Measurements from ENCODE around the gene ZNF311.
A peak's percentile ranks its signal among the peaks of the same experiment; 100 is the strongest.
"Not testable (repeated sequence)": the region's sequence is repeated elsewhere in the genome, so short reads cannot be mapped to it uniquely, and the experiment has no call there.

Gene ZNF311

DNA sequence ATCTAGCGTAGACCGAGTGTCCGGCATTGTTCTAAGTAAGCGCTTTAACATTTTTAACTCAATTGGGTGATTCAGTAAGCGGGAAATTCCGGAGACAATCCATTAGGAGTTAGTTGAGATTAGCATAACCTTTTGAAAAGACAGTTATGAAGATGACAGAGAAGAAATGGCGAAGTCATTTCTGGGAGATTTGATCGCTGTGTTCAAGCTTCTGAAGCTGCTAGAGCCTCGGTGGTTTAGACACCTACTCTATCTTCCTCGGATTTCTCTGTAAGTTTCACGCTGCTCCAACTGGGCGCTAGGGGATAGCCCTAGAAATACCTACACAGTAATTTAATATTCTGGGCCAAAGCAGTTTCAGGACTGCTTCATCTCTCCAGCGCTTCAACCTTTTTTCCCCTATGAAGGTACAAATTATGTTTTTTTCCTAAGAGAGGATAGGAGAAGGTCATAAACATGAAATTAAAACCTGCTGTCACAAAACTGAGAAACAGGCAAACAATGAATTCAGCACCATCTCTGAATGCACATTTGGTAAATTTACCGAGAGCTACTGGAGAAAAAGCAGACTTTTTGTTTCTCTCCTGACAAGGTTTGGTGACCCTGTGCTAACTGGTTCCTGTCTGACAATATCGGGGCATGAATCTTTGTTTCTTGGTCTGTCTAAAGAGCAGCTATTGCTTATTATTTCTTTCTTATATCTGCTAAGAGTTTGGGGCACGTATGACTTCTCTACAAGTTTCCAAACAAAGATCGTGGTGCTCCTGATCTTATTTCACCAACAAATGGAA, 22.4 kb downstream of the ZNF311 start:
- DNase-seq, result peak; percentile 44

DNA sequence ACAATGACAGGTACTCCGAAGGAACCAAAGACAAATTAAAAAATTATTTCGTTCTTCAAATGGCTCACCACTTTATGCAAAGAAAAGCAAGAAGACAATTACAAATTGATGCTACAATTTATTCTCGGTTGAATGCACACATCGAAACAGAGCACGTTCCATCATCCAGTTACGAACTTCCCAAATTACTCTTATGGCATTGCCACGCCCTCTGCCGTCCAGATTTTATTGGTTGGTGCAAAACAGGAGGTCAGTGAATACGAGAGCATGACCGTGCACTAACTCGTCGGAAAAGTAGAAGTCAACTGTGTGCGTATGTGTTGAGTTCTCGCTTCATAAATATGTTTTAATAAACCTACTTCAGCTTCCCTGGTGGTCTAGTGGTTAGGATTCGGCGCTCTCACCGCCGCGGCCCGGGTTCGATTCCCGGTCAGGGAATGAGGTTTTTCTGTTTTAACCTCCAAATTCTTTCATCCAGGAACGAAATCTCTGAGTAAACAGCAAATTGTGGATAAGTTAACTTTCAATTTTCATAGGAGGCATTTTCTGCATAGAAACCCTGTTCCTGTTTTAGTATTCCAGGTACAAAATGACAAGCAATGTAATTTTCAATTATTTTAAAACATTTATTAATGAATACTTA, 23.2 kb downstream of the ZNF311 start:
- peak; percentile 95 for DNase-seq

DNA sequence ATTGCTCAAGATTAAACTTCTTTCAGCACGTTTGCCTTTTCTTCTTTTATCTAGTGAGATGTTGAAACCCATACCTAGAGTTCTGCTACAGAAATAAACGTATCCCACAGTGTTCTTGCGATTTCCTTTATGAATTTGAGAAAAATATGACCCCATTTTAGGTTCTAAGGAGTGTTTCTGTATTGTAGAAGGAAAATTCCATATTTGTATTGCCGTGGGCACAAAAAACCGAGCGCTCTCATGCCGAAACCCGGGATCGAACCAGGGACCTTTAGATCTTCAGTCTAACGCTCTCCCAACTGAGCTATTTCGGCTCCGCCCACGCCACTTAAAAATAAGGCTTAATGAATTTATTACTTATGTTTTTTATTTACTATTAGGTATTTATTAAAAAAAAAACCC, 23.7 kb downstream of the ZNF311 start:
- peak; percentile 83 for DNase-seq

DNA sequence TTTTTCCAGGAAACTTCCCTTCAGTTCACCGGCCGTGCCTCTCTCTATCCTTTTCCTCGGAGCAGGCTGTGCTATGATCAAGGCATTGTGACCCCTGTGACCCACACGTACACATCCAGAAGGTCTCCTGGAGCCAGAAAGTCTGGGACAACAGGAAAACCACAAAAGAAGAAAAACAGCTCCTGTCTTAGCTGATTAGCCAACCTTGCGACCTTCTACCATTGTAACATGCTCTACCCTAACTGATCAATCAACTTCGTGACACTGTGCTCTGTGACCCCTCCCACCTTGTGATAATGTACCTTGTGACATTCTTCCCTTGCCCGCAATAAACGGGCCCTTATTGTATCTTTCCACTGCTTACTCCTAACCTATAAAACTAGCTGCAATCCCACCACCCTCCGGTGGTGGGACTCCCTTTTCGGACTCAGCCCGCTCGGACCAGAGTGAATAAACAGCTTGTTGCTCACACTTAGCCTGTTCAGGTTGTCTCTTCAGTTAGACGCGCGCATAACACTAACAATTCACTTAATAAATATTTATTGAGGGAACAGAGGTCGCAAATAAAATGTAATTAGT, 24.2 kb downstream of the ZNF311 start:
- DNase-seq, result peak; percentile 71

DNA sequence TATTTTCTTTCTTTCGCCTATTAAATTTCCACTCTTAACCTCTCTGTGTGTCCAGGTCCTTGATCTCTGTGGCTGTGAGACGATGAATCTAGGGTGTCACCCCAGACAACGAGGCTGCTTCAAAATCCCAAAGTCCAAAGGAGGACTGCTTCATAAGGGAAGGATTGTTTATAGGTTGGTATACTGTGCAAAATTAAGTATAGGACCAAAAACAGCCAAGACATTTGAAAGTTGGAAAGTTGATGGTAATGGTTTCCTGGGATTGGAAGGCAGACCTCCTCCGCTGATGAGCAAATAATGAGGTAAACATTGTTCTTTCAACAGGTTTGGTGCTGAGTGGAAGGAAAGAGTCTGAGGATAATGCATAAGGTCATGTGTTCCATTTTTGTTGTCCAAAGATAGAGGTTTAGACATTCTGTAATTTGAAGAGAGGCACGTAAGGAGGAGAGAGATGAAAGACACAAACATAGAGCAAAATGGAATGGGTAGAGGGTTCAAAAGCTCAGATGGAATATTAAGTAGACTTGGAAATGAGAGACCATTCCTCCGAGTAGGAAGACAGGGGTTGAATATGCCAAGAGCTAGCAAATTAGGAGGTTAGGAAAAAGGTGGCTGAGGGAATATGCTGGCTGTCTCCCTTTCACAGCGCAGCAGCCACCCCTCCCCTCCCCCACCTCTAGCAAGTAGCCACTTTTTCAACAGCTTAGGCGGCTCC, 24.8 kb downstream of the ZNF311 start:
- no peak for DNase-seq

DNA sequence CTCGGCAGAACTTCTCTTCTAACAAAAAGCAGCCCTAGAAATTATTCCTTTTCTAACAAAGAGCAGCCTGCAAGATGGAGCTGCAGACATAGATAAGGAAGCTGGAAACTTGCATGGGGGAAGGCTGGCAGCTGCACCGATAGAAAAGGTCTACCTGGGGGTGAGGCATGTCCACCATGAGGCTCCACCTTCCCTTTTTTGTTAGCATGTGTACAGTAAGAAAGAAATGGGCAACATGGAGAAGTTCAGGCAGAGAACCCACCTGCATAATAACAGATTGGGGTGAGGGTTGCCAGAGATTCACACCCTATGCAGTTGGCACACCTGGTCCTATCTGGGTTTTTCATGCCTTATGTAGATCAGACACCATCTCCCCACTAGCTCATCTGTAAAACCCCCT, 25.4 kb downstream of the ZNF311 start:
- no peak for DNase-seq

DNA sequence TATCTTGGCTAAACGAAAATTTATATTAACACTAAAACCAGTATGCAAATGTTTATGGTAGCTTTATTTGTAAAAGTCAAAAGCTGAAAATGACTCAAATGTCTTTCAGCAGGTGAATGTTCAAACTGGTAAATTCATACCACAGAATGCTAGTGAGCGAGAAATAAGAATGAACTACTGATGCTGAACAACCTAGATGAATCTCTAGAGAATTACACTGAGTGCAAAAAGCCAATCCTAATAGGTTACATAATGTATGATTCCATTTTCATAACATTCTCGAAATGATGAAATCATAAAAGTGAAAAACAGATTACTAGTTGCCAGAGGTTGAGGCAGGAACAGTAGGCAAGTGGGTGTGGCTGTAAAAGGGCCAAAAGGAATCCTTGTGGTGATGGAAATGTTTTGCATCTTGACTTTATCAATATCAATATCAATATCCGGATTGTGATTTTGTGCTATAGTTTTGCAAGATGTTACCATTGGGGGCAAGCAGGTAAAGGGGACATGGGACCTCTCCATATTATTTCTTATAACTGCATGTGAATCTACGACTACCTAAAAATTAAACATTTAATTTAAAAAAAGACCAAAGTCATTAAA, 26.1 kb downstream of the ZNF311 start:
- no peak for DNase-seq

DNA sequence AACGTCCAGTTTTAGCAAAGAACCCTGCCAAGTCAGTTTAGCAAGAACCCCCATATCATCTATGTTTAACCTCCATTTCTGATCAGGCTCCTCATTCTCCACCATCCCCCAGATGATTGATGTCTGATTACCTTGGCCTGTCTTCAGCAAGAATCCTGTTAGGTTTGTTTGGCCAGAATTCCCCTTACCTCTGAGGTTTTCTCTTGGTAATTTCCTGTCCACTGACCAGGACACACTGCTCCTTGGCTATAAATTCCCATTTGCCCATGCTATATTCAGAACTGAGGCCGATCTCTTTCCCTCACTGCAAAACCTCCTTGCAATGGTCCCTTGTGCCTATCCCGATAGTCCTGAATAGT, 27.0 kb downstream of the ZNF311 start:
- no peak for DNase-seq

DNA sequence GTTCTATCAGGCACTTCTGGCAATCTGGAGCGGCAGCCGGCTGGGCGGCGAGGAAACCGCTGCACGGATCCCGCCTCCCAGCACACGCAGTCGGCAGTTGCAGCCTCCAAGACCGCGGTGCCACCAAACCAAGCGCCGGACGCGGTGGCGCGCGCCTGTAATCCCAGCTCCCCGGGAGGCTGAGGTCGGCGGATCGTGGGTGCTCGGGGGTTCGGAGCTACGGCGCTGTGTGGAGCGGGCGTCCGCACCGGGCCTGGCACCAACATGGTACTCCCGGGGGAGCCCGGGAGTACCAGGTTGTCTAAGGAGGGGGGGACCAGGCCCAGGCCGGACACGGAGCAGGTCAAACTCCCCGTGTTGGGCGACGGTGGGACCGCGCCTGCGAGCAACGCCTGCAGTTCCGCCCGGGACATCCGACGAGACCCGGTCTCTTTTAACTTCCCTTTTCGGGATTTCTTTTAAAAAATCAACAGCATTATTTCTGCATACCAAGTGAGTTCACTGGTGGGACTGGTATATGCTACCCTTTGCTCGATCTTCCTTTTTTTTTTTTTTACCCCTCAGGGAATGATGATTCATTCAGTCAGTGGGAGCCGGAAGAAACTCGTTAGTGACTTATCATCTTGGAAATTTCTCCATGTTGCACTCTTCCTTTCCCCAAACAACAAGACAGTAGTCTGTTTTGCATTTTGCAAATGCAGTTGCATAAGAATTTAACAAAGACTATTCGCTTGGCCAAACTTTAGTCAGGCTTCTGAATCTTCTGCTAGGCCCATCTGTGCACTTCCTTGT, 27.6 kb downstream of the ZNF311 start:
- peak; percentile 73 for DNase-seq

DNA sequence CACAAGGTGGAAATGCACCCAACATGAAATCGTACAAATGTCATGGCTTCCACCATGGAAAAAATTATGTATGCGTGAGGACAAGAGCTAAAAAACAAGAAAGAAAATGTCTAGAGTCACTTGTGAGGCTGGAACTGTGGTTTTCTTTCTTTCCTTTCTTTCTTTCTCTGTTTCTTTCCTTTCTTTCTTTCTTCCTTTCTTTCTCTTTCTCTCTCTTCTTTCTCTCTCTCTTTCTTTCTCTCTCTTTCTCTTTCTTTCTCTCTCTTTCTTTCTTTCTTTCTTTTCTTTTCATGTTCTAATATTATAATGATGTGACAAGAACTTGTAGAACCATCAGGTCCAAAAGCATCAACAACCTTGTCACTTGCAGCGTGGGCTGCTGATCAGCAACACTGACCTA, 28.4 kb downstream of the ZNF311 start:
- no peak for DNase-seq

DNA sequence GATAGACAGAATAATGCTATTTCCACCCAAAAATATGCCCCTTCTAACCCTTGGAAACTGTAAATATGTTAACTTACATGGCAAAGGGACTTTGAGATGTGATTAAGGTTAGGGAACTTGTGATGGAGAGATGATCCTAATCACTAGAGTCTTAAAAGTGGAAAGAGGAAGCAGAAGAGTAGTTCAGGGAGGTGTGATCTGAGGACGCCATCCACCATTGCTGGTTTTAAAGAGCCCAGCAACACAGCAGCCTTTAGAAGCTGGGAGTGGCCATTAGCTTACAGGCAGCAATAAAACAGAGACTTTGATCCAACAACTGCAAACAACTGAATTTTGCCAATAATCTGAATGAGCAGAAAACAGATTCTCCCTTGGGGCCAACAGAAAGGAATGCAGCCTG, 30.6 kb downstream of the ZNF311 start:
- no peak for DNase-seq

DNA sequence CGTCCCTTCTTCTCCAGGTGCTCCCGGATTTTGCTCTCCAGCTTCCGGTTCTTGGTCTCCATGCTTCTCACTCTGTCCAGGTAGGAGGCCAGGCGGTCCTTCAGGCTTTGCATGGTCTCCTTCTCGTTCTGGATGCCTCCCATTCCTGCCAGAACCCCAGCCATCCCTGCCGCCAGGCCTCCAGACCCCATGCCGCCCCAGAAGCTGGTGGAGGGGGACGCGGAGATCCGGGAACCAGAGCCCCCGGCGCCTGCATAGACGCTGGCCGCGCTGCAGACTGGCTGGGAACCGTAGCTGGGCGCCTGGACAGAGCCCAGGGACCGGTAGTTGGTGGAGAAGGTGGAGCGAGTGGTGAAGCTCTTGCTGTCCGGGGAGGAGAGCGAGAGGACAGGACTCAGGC, 35.1 kb downstream of the ZNF311 start:
- not testable (repeated sequence) for DNase-seq

DNA sequence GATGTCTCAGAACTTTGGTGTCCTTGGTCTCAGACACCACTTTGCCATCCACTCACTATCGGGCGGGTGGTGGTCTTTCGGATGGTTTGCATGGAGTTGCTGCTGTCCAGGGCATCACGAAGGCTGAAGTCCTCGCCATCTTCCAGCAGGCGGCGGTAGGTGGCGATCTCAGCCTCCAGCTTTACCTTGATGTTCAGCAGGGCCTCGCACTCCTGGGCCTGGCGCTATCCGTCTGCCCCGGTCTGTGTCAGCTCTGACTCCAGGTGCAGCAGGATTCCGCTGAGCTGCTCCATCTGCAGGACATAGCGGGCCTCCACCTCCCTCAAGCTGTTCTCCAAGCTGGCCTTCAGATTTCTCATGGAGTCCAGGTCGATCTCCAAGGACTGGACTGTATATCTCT, 36.0 kb downstream of the ZNF311 start:
- DNase-seq, result no peak

DNA sequence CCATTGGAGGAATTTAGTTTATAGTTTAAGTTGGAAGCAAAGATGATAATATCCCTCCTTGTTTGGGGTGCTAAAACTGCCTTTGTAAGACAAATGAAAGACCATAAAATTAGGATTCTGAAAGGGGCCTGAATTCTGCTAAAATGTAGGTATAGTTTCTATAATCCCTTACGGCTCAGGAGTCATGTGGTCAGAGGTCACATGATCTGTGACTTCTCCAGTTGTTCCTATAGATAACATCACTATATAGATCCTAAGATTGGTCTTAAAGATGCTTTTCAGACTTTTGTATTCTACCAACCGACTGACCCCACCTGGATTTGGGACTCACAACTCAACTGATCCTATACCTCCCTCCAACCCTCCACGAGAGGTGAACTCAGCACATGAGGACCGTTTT, 36.6 kb downstream of the ZNF311 start:
- DNase-seq, result no peak

DNA sequence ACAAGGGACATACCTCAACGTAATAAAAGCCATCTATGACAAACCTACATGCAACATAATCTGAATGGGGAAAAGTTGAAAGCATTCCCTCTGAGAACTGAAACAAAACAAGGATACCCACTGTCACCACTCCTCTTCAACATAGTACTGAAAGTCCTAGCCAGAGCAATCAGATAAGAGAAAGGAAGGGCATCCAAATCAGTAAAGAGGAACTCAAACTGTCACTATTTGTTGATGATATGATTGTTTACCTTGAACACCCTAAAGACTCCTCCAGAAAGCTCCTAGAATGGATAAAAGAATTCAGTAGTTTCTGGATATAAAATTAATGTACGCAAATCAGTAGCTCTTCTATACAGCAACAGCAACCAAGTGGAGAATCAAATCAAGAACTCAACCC, 39.4 kb downstream of the ZNF311 start:
- DNase-seq, result no peak

DNA sequence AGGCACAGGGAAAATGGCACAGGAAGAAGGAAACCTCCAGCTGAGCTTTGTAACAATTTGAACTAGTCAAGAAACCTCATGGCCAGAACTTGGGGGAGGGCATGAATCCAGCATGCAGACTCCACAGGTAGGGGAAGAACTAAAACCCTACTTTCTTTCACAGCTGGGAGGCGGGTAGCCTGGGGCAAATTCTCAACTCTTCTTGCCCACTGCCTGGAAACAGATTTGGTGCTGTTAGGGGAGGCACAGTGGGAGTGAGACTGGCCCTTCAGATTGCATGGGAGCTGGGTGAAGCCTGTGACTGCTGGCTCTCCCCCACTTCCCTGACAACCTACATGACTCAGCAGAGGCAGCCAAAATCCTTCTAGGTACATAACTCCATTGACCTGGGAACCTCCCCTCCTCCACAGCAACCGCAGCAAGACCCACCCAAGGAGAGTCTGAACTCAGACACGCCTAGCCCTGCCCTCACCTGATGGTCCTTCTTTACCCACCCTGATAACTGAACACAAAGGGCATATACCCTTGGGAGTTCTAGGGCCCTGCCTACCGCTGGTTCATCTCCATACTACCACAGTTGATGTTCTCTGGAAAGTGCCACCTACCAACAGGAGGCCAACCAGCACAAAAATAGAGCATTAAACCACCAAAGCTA, 44.1 kb downstream of the ZNF311 start:
- no peak for DNase-seq

DNA sequence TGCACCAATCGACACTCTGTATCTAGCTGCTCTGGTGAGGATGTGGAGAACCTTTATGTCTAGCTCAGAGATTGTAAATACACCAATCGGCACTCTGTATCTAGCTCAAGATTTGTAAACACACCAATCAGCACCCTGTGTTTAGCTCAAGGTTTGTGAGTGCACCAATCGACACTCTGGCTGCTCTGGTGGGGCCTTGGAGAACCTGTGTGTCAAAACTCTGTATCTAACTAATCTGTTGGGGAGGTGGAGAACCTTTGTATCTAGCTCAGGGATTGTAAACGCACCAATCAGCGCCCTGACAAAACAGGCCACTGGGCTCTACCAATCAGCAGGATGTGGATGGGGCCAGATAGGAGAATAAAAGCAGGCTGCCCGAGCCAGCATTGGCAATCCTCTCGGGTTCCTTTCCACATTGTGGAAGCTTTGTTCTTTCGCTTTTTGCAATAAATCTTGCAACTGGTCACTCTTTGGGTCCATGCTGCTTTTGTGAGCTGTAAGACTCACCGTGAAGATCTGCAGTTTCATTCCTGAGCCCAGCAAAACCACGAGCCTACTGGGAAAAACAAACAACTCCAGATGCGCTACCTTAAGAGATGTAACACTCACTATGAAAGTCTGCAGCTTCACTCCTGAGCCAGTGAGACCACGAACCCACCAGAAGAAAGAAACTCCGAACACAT, 46.4 kb downstream of the ZNF311 start:
- not testable (repeated sequence) for DNase-seq

DNA sequence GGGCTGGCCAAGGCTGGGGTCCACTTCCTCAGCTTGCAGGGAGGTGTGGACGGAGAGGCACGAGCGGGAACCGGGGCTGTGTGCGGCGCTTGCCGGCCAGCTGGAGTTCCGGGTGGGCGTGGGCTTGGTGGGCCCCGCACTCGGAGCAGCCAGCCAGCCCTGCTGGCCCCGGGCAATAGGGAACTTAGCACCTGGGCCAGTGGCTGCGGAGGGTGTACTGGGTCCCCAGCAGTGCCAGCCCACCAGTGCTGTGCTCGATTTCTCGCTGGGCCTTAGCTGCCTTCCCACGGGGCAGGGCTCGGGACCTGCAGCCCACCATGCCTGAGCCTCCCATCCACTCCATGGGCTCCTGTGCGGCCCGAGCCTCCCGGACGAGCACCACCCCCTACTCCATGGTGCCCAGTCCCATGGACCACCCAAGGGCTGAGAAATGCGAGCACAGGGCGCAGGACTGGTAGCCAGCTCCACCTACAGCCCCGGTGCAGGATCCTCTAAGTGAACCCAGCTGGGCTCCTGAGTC, 47.3 kb downstream of the ZNF311 start:
- DNase-seq, result not testable (repeated sequence)

DNA sequence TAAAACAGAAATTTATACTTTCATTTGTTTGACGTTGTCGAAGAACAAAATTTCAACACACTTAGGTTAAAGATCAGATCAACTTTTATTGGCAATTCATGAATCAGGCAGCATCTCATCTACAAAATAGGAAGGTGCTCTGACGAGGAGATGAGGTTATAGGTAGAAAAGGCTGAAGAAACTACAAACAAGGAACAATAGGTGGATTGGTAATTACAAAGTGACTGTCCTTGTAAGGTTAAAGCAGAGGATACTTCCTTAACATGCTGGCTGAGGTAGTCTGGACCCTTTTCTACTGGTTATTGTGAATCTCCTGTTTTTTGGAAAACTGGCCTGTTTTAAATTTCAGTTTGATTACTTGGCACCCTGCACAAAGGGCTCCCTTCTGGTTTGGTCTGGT, 48.8 kb downstream of the ZNF311 start:
- no peak for DNase-seq

DNA sequence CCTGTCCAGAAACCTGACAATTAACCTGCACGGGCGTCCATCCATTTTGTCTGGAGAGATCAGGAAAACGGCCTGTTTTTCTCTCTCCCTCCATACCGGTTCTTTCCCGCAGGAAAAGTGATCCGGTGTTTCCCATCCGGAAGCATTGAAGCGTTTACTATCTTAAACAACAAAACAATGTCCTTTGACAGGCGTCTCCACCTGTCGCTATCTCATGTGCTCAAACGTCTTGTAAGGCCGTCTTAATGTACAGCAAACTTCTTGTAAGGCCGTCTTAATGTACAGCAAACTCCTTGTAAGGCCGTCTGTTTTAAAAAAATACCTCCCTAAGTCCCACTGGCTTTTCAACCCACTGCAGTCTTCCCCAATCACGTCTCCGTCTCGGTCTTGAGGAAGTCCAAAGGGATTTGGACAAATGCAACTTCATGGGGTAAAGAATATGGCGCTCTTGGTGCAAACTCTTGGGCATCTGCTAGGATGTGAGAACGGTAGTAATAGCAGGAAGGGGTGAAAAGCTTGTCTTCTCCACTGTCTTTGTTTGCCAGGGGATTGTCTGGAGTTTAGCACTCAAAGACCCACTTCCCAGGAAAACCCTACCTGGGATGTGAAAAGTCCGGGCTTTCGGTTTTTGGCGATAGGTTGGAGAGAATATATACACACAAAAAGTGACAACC, 51.4 kb downstream of the ZNF311 start:
- DNase-seq, result no peak
